GM19239 (cell line): ENCODE measurements around the gene IGSF9B.
"Not testable (repeated sequence)": the region's sequence is repeated elsewhere in the genome, so short reads cannot be mapped to it uniquely, and the experiment has no call there.

ENCODE experiments used
- DNase-seq: peaks from one replicate; pipeline ENCODE4 v3.0.0; 2011; ENCODE audit warnings: low spot score; ENCODE audit not compliant: insufficient read length
- FAIRE-seq: peaks from 2 replicates; lab custom pipeline; 2011; peaks lifted over from hg19 to GRCh38; lab: Jason Lieb, UNC

Gene IGSF9B

GRCh38 chr11:133956650-133957633 lies at the start of gene IGSF9B:
Gene IGSF9B (minus strand): TSS chr11:133956968. CDS start chr11:133956754, 214 bp downstream.
- FAIRE-seq = peak; percentile 74

GRCh38 chr11:134004496-134005172 lies 47.9 kb upstream of the IGSF9B start:
- DNase-seq (no peak), FAIRE-seq (no peak)

More at GRCh38 chr11:133956650-133957633, at the start of gene IGSF9B:
- peak; percentile 99 for DNase-seq

GRCh38 chr11:134003792-134004495 lies 47.2 kb upstream of the IGSF9B start:
- no peak for DNase-seq
- no peak for FAIRE-seq

- DNase-seq, FAIRE-seq: not testable (repeated sequence)
Observed at GRCh38 chr11:134002819-134003218, 46.1 kb upstream of the IGSF9B start.

- DNase-seq, FAIRE-seq: not testable (repeated sequence)
Observed at GRCh38 chr11:134002338-134002737, 45.6 kb upstream of the IGSF9B start.

- DNase-seq (no peak), FAIRE-seq (no peak)
Observed at GRCh38 chr11:134001596-134001995, 44.8 kb upstream of the IGSF9B start.

- FAIRE-seq = no peak
Observed at GRCh38 chr11:134001088-134001487, 44.3 kb upstream of the IGSF9B start.

GRCh38 chr11:133999355-133999754 lies 42.6 kb upstream of the IGSF9B start:
- no peak for DNase-seq

More at GRCh38 chr11:134001088-134001487, 44.3 kb upstream of the IGSF9B start:
- no peak for DNase-seq

GRCh38 chr11:133997554-133997953 lies 40.8 kb upstream of the IGSF9B start:
- FAIRE-seq (no peak), DNase-seq (no peak)

More at GRCh38 chr11:133999355-133999754, 42.6 kb upstream of the IGSF9B start:
- FAIRE-seq = no peak

GRCh38 chr11:133996671-133997070 lies 39.9 kb upstream of the IGSF9B start:
- FAIRE-seq (no peak), DNase-seq (no peak)

- DNase-seq = no peak
- FAIRE-seq = peak; percentile 26
Observed at GRCh38 chr11:133995066-133995465, 38.3 kb upstream of the IGSF9B start.

- DNase-seq (no peak), FAIRE-seq (no peak)
Observed at GRCh38 chr11:133993921-133994320, 37.2 kb upstream of the IGSF9B start.

GRCh38 chr11:133993107-133993506 lies 36.3 kb upstream of the IGSF9B start:
- DNase-seq = no peak
- FAIRE-seq = no peak

GRCh38 chr11:133992121-133992520 lies 35.4 kb upstream of the IGSF9B start:
- no peak for DNase-seq
- no peak for FAIRE-seq

- DNase-seq = no peak
- FAIRE-seq = no peak
Observed at GRCh38 chr11:133991101-133991500, 34.3 kb upstream of the IGSF9B start.

- DNase-seq (no peak), FAIRE-seq (no peak)
Observed at GRCh38 chr11:133990501-133990900, 33.7 kb upstream of the IGSF9B start.

GRCh38 chr11:133988686-133989410 lies 32.1 kb upstream of the IGSF9B start:
- FAIRE-seq = no peak
- DNase-seq = no peak

GRCh38 chr11:133987171-133987570 lies 30.4 kb upstream of the IGSF9B start:
- FAIRE-seq = no peak
- no peak for DNase-seq
